Measurements from ENCODE around the gene TMEM98. TPM values are rescaled to one million over a fixed set of nuclear protein-coding genes. Genes with fewer than 3 reads are reported as not detected.

The TMEM98 gene
- total and polyA plus RNA-seq, 9 of the 15 experiments (the other 6 are each of a cell fraction or from before 2014, with no cell fraction given), result 33.5 to 164 (median 84.7) TPM

DNA sequence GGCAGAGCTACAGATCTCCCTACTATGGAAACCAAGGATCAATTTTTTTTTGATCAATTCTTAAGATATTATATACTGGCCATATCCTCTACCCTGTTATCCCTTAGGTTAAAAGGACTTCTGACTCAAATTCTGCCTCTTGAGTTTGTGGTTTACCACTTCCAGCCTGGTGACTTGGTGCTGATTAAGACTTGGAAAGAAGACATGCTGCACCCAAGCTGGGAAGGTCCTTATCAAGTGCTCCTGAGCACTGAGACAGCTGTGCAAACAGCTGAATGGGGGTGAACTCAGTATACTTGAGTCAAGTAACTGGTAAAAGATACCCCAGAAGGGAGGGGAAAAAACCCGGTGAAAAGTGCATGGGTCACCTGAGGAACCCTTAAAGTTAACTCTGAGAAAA is 43.2 kb downstream of the TMEM98 start (continued):
- TF ChIP-seq THRA (IDR thresholded peaks at IDR 0.05) (no peak), BRCA1 (IDR thresholded peaks at IDR 0.05) (no peak), BRCA1 (CRISPR knock-in tag; IDR thresholded peaks at IDR 0.05) (no peak), STAT5A (IDR thresholded peaks at IDR 0.05; ENCODE audit: borderline replicate concordance, low read length) (peak; percentile 80), HDAC1 (IDR thresholded peaks at IDR 0.05) (peak in 1 of 2 experiments; percentile 63; a peak in 2 of 4 replicates), PHB2 (IDR thresholded peaks at IDR 0.05; ENCODE audit: low read depth) (peak; percentile 17; the same call in 1 of the 2 replicates), JUND (IDR thresholded peaks at IDR 0.05; ENCODE audit: borderline replicate concordance, low read depth, low read length) (0 out of 2 replicates have a peak, but pooled peaks have one; percentile 51), JUND (tag; IDR thresholded peaks at IDR 0.05; ENCODE audit: borderline replicate concordance, low read depth, low read length) (peak; percentile 54; the same call in 1 of the 3 replicates), ELK1 (CRISPR knock-in tag; IDR thresholded peaks at IDR 0.05) (no peak), ZNF395 (CRISPR knock-in tag; IDR thresholded peaks at IDR 0.05) (peak; percentile 87), ZNF280B (CRISPR knock-in tag; IDR thresholded peaks at IDR 0.05) (no peak), WHSC1 (IDR thresholded peaks at IDR 0.05; ENCODE audit: low read length) (no peak), ZFP91 (CRISPR knock-in tag; IDR thresholded peaks at IDR 0.05) (no peak), HSF4 (CRISPR knock-in tag; IDR thresholded peaks at IDR 0.05; ENCODE audit: borderline replicate concordance) (no peak), ZNF584 (CRISPR knock-in tag; IDR thresholded peaks at IDR 0.05; ENCODE audit: low read depth) (0 out of 2 replicates have a peak, but pooled peaks have one; percentile 62)
- TF ChIP-seq, protein P1, sequence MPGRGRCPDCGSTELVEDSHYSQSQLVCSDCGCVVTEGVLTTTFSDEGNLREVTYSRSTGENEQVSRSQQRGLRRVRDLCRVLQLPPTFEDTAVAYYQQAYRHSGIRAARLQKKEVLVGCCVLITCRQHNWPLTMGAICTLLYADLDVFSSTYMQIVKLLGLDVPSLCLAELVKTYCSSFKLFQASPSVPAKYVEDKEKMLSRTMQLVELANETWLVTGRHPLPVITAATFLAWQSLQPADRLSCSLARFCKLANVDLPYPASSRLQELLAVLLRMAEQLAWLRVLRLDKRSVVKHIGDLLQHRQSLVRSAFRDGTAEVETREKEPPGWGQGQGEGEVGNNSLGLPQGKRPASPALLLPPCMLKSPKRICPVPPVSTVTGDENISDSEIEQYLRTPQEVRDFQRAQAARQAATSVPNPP (IDR thresholded peaks at IDR 0.05; ENCODE audit: borderline replicate concordance, insufficient read depth, insufficient read length), result no peak
- TF ChIP-seq, protein P2, sequence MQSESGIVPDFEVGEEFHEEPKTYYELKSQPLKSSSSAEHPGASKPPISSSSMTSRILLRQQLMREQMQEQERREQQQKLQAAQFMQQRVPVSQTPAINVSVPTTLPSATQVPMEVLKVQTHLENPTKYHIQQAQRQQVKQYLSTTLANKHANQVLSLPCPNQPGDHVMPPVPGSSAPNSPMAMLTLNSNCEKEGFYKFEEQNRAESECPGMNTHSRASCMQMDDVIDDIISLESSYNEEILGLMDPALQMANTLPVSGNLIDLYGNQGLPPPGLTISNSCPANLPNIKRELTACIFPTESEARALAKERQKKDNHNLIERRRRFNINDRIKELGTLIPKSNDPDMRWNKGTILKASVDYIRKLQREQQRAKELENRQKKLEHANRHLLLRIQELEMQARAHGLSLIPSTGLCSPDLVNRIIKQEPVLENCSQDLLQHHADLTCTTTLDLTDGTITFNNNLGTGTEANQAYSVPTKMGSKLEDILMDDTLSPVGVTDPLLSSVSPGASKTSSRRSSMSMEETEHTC (IDR thresholded peaks at IDR 0.05), result no peak

Measured in K562 (cell line).